ENCODE results near the gene COX4I1. TPM values are rescaled to one million over a fixed set of nuclear protein-coding genes. Genes with fewer than 3 reads are reported as not detected.

COX4I1 gene
- total RNA-seq, 2 experiments from 2014 or later, result 524 to 548 TPM

Other genes starting within 250 kb of the COX4I1 start
- gene GSE1, start 186.4 kb upstream of the COX4I1 start, total RNA-seq, result 10 to 100 TPM; 25.1 to 27.6 TPM
- 10 to 100 TPM; 71.5 to 74.1 TPM for gene GINS2, start 110.7 kb upstream of the COX4I1 start, total RNA-seq
- 1 to 10 TPM; 1.5 to 1.6 TPM for gene C16orf74, start 48.6 kb upstream of the COX4I1 start, total RNA-seq
- gene EMC8, start 151 bp upstream of the COX4I1 start, total RNA-seq, result 10 to 100 TPM; 49.4 to 51.0 TPM
- 100 to 1,000 TPM; 230 to 234 TPM for gene IRF8, start 99.5 kb downstream of the COX4I1 start, total RNA-seq